DMS53 (cell line): ENCODE measurements around the gene RRBP1.

Source experiments
- DNase-seq: peaks from one replicate; lab custom pipeline; 2025; lab: John Stamatoyannopoulos, UW

Gene RRBP1

DNA sequence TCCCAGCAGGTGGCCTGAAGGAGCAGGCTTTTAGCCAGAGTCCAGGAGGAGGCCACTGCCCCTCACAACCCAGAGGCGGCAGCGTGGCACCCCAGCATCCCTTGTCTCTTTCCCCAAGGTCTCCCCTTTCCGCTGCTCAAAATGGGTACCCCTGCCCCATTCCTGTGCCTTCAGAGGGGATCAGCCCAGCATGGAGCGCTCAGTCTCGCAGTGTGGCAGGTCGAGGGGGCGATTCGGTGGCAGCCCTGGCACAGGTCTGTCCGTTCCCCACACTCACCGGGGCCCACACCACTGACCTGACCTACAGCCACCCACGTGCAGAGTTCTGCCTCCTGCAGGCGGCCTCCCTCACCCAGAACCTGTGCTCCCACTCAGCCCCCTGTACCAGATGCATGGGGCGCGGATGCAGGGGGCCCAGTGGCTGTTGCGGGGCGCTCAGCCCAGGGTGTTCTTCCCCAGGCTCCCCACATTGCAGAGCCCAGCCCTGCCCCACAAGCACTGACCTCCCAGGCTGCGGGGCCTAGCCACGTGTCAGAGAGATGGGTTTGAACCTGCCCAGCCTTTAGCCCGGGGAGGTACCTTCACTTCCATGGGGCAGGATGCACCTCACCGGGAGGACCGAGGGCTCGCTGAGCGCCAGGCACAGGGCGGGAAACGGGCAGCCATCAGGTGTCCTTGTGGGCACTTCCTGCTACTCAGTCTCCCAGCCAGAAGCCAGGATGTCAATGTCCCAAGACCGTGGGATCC lies 70.3 kb downstream of the RRBP1 start:
- peak; percentile 52 for DNase-seq

- DNase-seq: peak; percentile 77
Observed at GRCh38 chr20:17611290-17611539, 70.8 kb downstream of the RRBP1 start.

DNA sequence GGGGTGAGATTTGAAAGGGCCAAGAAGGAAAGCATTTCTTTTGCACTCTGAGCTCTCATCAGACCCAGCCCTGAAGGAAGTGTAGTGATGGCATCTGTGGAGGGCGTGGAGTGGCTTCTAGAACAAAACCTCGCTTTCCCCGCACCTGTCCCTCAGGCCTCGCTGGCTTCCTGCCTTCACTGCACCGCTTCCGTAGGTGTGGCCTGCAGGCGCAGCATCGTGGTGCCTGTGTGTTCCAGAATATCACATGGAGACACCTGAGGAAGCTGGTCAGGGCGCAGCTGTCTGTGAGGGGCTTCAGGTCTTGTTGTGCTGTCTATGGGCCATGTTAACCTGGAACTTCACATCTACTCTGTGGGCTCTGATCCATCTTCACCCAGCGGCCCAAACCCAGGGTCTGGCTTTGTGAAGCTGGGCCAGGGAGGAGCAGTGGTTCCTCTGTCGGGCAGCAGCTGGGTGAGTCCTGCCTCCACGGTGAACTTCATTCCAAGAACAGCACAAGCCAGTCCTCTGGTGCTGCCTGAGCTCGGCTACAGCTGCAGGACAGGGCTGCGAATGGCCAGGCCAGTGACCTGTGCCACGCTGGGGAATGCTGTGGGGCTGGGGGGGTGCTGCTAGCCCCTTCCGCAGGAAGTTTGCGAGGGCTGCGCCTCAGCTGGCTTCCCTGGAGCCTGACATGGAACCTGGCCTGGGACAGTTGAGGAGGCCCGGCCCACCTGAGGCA lies 71.3 kb downstream of the RRBP1 start:
- peak; percentile 58 for DNase-seq

- no peak for DNase-seq
Observed at GRCh38 chr20:17609811-17610377, 72.1 kb downstream of the RRBP1 start.

- no peak for DNase-seq
Observed at GRCh38 chr20:17608701-17609497, 73.1 kb downstream of the RRBP1 start.

- no peak for DNase-seq
Observed at GRCh38 chr20:17606001-17606400, 76.0 kb downstream of the RRBP1 start.

DNA sequence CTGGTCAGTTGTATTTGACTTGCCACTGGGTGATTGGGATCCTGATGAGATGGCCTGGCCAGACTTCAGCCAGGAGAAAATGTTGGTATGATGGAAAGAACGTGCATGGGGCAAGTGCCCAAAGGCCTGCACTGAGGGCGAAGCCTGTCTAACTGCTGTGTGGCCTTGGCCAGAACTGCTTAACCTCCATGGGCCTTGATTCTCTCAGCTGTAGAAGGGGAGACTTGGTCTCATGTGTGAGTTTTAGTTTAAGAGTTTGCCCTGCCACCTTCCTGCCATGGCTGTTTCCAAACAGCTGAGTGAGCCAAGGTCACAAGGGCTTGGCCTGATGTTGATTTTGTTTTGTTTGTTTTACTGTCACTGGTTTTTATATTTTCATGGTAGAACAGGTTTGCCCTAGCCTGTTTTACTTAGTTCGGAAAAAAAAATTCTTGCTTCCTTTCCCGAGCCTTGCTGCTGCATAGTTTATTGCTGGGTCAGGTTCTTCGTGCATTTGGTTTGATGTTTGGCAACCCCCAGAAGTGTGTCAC lies 76.8 kb downstream of the RRBP1 start:
- peak; percentile 83 for DNase-seq

DNA sequence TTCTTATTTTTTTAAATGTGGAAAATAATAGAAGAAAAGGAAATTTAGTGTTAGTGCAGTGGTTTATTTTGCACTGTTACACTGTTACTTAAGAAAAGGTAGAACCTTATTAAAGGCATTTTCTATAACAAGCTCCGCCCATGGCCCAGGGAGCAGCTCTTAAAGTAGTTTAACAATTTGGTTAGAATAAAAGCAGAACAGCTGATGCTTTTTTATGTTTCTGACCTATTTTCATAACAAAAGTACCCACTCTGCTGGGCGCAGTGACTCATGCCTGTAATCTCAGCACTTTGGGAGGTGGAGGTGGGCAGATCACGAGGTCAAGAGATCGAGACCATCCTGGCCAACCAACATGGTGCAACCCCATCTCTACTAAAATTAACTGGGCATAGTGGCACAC lies 79.5 kb downstream of the RRBP1 start:
- DNase-seq: no peak

DNA sequence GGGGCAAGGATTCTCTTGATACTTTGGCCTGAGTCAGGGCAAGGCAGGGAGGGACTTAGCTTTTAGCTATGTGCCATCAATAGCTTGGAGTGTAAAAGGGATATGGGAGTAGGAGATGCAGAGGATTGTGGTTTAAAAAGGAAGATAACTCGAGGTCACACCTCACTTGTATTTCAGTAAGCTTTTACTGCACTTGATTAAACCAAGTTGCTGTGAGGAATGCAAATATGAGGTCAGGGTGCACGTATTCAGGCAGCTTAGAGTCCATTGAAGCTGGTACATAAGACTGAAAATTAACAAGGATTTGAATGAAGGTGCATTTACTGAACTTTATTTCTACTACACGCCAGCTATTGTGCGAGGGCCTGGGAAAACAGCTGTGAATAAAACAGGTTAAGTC lies 80.1 kb downstream of the RRBP1 start:
- DNase-seq: no peak

DNA sequence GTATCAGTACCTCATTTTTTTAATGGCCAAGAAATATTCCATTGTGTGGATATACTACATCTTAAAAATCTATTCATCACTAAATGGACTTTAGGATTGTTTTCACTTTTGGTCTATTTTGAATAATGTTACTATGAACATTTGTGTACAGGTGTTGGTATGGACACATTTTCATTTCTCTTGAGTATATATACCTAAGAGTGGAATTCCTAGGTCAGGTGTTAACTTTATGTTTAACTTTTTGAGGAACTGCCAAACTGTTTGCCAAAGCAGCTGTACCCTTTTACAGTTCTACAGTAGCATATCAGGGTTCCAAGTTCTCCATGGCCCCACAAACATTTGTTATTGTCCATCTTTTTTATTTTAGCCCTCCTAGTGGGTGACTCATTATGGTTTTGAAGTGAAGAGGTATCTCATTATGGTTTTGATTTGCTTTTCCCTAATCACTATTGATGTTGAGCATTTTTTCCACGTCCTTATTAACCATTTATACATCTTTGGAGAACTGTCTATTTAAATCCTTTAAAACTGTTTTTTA lies 84.0 kb downstream of the RRBP1 start:
- DNase-seq: no peak

- no peak for DNase-seq
Observed at GRCh38 chr20:17595856-17596255, 86.2 kb downstream of the RRBP1 start.

GRCh38 chr20:17594443-17594842 lies 87.6 kb downstream of the RRBP1 start:
- DNase-seq: peak; percentile 65

DNA sequence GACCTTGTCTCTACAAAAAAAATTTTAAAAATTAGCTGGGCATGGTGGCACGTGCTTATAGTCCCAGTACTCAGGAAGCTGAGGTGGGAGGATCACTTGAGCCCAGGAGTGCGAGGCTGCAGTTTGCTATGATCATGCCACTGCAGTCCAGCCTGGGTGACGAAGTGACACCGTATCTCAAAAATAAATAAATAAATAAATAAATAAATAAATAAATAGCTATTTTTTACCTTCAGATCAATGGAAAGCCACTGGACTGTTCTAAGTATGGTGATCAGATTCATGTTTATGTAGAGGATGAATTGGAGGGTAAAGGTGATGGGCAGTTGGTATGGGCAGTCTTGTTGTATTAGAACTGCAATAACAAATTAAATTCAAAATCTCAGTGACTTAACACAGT lies 88.1 kb downstream of the RRBP1 start:
- no peak for DNase-seq

GRCh38 chr20:17590245-17590644 lies 91.8 kb downstream of the RRBP1 start:
- DNase-seq: no peak

DNA sequence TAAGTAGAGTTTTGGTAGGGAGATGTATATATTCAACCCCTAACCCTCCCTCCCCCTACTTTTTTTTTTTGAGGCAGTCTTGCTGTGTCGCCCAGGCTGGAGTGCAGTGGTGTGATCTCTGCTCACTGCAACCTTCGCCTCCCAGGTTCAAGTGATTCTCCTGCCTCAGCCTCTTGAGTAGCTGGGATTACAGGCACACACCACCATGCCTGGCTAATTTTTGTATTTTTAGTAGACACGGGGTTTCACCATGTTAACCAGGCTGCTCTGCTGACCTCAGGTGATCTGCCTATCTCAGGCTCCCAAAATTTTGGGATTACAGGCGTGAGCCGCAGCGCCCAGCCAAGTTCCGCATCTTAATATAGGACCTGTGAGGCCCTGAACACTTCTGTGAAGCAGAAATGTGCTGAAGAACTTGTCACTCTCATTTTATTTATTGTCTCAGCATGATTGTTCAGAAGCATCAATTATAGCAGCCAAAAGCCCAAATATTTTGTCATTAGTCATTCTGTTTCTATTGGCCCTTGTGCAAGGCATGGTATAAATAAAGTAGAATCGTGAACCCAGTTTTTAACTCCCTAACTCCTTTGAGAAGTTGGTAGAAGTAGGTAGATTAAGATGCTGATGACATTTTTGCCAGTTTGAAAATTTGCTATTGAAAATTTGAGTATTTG lies 92.7 kb downstream of the RRBP1 start:
- DNase-seq: no peak

DNA sequence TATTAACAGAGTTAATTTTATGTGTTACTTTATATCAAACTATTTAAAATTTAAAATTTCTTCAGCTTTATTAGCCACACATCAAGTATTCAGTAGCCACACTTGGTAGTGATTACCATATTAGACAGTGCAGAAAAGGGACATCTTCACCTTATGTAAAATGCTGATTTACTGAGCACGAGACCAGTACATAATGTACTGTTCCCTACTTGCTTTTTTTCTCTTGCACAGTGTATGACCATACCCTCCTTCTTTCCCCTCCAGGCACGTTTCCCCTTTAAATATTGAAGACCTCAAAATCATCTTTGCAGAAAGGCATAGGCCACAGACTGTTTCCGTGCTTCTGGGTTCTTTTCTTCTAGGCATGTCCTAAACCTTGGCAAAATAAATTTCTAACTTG lies 94.2 kb downstream of the RRBP1 start:
- no peak for DNase-seq

- no peak for DNase-seq
Observed at GRCh38 chr20:17587148-17587547, 94.9 kb downstream of the RRBP1 start.

GRCh38 chr20:17586250-17586649 lies 95.8 kb downstream of the RRBP1 start:
- no peak for DNase-seq

GRCh38 chr20:17584689-17585088 lies 97.4 kb downstream of the RRBP1 start:
- no peak for DNase-seq

- no peak for DNase-seq
Observed at GRCh38 chr20:17583126-17583525, 98.9 kb downstream of the RRBP1 start.

DNA sequence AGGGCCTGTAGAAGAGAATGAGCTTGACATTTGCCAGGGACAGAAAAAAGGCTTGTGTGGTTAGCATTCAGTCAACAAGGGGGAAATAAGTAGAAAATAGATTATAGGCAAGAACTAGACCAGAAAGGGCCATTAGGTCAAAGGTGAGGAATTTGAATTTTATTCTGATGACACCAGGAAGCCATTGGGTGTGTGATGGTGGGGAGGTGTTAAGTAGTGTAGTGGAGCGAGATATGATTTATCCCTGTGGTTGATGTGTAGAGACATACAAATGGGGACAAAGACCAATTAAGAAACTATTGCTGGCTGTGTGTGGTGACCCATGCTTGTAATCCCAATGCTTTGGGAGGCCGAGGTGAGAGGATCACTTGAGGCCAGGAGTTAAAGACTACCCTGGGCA lies 101.1 kb downstream of the RRBP1 start:
- DNase-seq: no peak
